T-cell (primary cell): ENCODE data around the gene ZGLP1. TPM values are rescaled to one million over a fixed set of nuclear protein-coding genes. Genes with fewer than 3 reads are reported as not detected.

Source experiments
- ATAC-seq, 4 experiments: fragments of 200-7000 bp in 3 of 4; fragments of 150-1000 bp in 1 of 4; cut with Tn5 transposase; replicated peaks in 1 of 4; 1 replicate in 3 of 4; 2 replicates in 1 of 4; pipeline ENCODE4 v1.10.0; 2021; ENCODE audit warnings: moderate library complexity in 3 of 4, mild to moderate bottlenecking in 2 of 4, moderate number of reproducible peaks in 1 of 4
- CTCF ChIA-PET, 2 donors: fragments of 300-600 bp; sonication (Branson Sonifier 250); formaldehyde crosslinking; loops; one replicate each; lab custom pipeline; 2022; ENCODE audit warnings: antibody characterized with exemption in 2 of 2; lab: Charles Lee
- POLR2A ChIA-PET, 2 donors: fragments of 300-600 bp; sonication (Branson Sonifier 250); formaldehyde crosslinking; loops; one replicate each; lab custom pipeline; 2022; ENCODE audit warnings: antibody characterized with exemption in 2 of 2; lab: Charles Lee
- DNase-seq, 35 experiments: peaks; one replicate each; pipeline versions ENCODE4 v3.0.0 to v3.0.0-alpha.2; 2013 to 2023
- H3K27ac ChIP-seq: one replicate; pipeline ENCODE4 v1.5.1; 2013; ENCODE audit warnings: low read length
- H3K27me3 ChIP-seq, 2 experiments: replicated peaks in 1 of 2; 1 replicate in 1 of 2; 2 replicates in 1 of 2; pipeline versions ENCODE4 v1.6.1 to v1.7.0; 2013; ENCODE audit warnings: low read length in 1 of 2, mixed read lengths in 1 of 2; ENCODE audit not compliant: control insufficient read depth in 2 of 2, insufficient read depth in 2 of 2; ENCODE audit errors: extremely low read depth in 1 of 2
- H3K36me3 ChIP-seq, 2 donors: 1 replicate in 1 of 2; 2 replicates in 1 of 2; pipeline versions ENCODE4 v1.6.1 to v1.7.0; 2013; ENCODE audit warnings: low read length in 1 of 2; ENCODE audit not compliant: control insufficient read depth in 2 of 2, insufficient read depth in 1 of 2; ENCODE audit errors: extremely low read depth in 1 of 2
- H3K4me1 ChIP-seq, 2 experiments: 1 replicate in 1 of 2; 2 replicates in 1 of 2; pipeline versions ENCODE4 v1.6.1 to v1.7.0; 2013; ENCODE audit warnings: low read length in 2 of 2, mixed read lengths in 1 of 2; ENCODE audit not compliant: insufficient read depth in 2 of 2, control insufficient read depth in 1 of 2; ENCODE audit errors: extremely low read depth in 1 of 2
- H3K4me3 ChIP-seq, 2 donors: 1 replicate in 1 of 2; 2 replicates in 1 of 2; pipeline versions ENCODE4 v1.5.1 to v1.7.0; 2013; ENCODE audit warnings: mild to moderate bottlenecking in 2 of 2, low read length in 1 of 2, moderate library complexity in 1 of 2; ENCODE audit not compliant: control insufficient read depth in 1 of 2; ENCODE audit errors: extremely low read depth in 1 of 2
- H3K9me3 ChIP-seq: 2 replicates; pipeline ENCODE4 v1.7.0; 2013
- H3K27ac Mint-ChIP-seq, 2 donors: one replicate each; pipeline ENCODE4 v1.8.0; 2020 to 2021; ENCODE audit warnings: mild to moderate bottlenecking in 2 of 2, mixed read lengths in 2 of 2
- H3K27me3 Mint-ChIP-seq, 2 donors: one replicate each; pipeline ENCODE4 v1.8.0; 2021 to 2022; ENCODE audit warnings: mixed read lengths in 2 of 2
- H3K36me3 Mint-ChIP-seq: one replicate; pipeline ENCODE4 v1.8.0; 2021; ENCODE audit warnings: mixed read lengths
- H3K4me1 Mint-ChIP-seq, 3 donors: one replicate each; pipeline ENCODE4 v1.8.0; 2020 to 2022; ENCODE audit warnings: mixed read lengths in 3 of 3, mild to moderate bottlenecking in 1 of 3
- H3K4me3 Mint-ChIP-seq, 3 donors: one replicate each; pipeline ENCODE4 v1.8.0; 2020 to 2022; ENCODE audit warnings: mild to moderate bottlenecking in 3 of 3, mixed read lengths in 3 of 3, moderate library complexity in 3 of 3
- H3K9me3 Mint-ChIP-seq, 3 donors: one replicate each; pipeline ENCODE4 v1.8.0; 2020 to 2022; ENCODE audit warnings: mixed read lengths in 3 of 3
- WGBS: methylation state at CpG from one replicate; pipeline ENCODE4 v1.1.5; 2013; ENCODE audit warnings: missing lambda C conversion rate; ENCODE audit not compliant: insufficient coverage; 5-methylcytosine and 5-hydroxymethylcytosine counted together
- total RNA-seq, 35 experiments: library from RNA in 6 of 35; stranded (reverse) in 6 of 35; fragments of 120-200 nt in 1 of 35; gene quantifications; one replicate each; pipeline versions ENCODE4 v1.2.1 to v1.2.4 and lab custom pipeline; 2013 to 2026

The ZGLP1 gene
- total RNA-seq, 5 donors from 2014 or later (not counting 1 experiment from before 2014, with no cell fraction given) = 3.9 to 11.8 (median 8.1) TPM

- Mint-ChIP-seq H3K4me3 (no peak overlapping the region), H3K36me3 (peaks cover 35% of the 10 kb centered on the region), H3K4me1 (peaks cover 9 to 17% (median 12%) of the 10 kb centered on the region in 3 donors), H3K27ac (no peak overlapping the region), H3K27me3 (no peaks in the 10 kb centered on the region), H3K9me3 (no peaks in the 10 kb centered on the region)
- WGBS = 97% methylated on average over 15 of the region's 18 CpGs
- H3K4me3 ChIP-seq = no peak overlapping the region
- DNase-seq = no peak
- CTCF ChIA-PET = interaction anchor here (0.5 to 3.0 kb wide), 23 partner anchors 8 to 362 kb away, joined by 3 to 37 read pairs (median 4); partner anchors contain the start of genes ICAM1 (in 2 of the 2), ICAM4 (in 1 of the 2), RAVER1 (in 1 of the 2) and TYK2 (in 1 of the 2)
- peaks cover 0 to 18% of the 10 kb centered on the region in 2 experiments for H3K4me1 ChIP-seq
- no peaks in the 10 kb centered on the region for H3K9me3 ChIP-seq
- peaks cover 4 to 44% of the 10 kb centered on the region in 2 donors for H3K36me3 ChIP-seq
- ATAC-seq = no peak
- H3K27me3 ChIP-seq = no peaks in the 10 kb centered on the region
- POLR2A ChIA-PET = interaction anchor here in 1 of 2 donors (1.1 kb wide), 1 partner anchor 134 kb away, joined by 5 read pairs; no protein-coding TSS in a partner anchor
- no peak overlapping the region for H3K27ac ChIP-seq
These were observed 51.4 kb downstream of the ZGLP1 start for GRCh38 chr19:10258080-10258710.

- WGBS = 98% methylated on average over 6 of the region's 9 CpGs
- H3K27me3 ChIP-seq = no peaks in the 10 kb centered on the region
- H3K36me3 Mint-ChIP-seq = peaks cover 35% of the 10 kb centered on the region
- DNase-seq = no peak
- H3K4me1 ChIP-seq = peaks cover 6 to 28% of the 10 kb centered on the region in 2 experiments
- no peaks in the 10 kb centered on the region for H3K27me3 Mint-ChIP-seq
- no peak for ATAC-seq
- H3K4me3 ChIP-seq = no peak overlapping the region
- CTCF ChIA-PET = interaction anchor here in 1 of 2 donors (0.6 kb wide), 1 partner anchor 29 kb away, joined by 3 read pairs; no protein-coding TSS in a partner anchor
- no peaks in the 10 kb centered on the region for H3K9me3 Mint-ChIP-seq
- H3K4me3 Mint-ChIP-seq = no peak overlapping the region
- H3K27ac Mint-ChIP-seq = no peak overlapping the region
- peaks cover 4 to 44% of the 10 kb centered on the region in 2 donors for H3K36me3 ChIP-seq
- H3K9me3 ChIP-seq = no peaks in the 10 kb centered on the region
- H3K4me1 Mint-ChIP-seq = peaks cover 16 to 24% (median 20%) of the 10 kb centered on the region in 3 donors
- POLR2A ChIA-PET = no interaction called here
- no peak overlapping the region for H3K27ac ChIP-seq
These were observed 52.5 kb downstream of the ZGLP1 start for GRCh38 chr19:10256970-10257615.

- Mint-ChIP-seq H3K4me3 (no peak overlapping the region), H3K36me3 (peaks cover 38% of the 10 kb centered on the region), H3K27me3 (no peaks in the 10 kb centered on the region), H3K27ac (no peak overlapping the region), H3K9me3 (no peaks in the 10 kb centered on the region), H3K4me1 (peaks cover 22 to 27% (median 24%) of the 10 kb centered on the region in 3 donors)
- ChIA-PET CTCF (interaction anchor here (0.6 to 0.7 kb wide), 3 partner anchors 14 to 1183 kb away, joined by 3 read pairs; partner anchors contain the start of gene ICAM1 (in 1 of the 2)), POLR2A (no interaction called here)
- Histone ChIP-seq H3K9me3 (no peaks in the 10 kb centered on the region), H3K27me3 (peaks cover 0 to 2% of the 10 kb centered on the region in 2 experiments), H3K4me3 (no peak overlapping the region), H3K4me1 (peaks cover 6 to 28% of the 10 kb centered on the region in 2 experiments), H3K36me3 (peaks cover 4 to 44% of the 10 kb centered on the region in 2 donors), H3K27ac (no peak overlapping the region)
- 95% methylated on average over 4 of the region's 18 CpGs for WGBS
- no peak for DNase-seq
- ATAC-seq = no peak
These were observed 53.1 kb downstream of the ZGLP1 start for GRCh38 chr19:10256551-10256950.

GRCh38 chr19:10255358-10255757 is 54.3 kb downstream of the ZGLP1 start:
- H3K27me3 ChIP-seq = peaks cover 0 to 2% of the 10 kb centered on the region in 2 experiments
- peaks cover 4 to 44% of the 10 kb centered on the region in 2 donors for H3K36me3 ChIP-seq
- POLR2A ChIA-PET = interaction anchor here in 1 of 2 donors (0.6 kb wide), 1 partner anchor 135 kb away, joined by 7 read pairs; no protein-coding TSS in a partner anchor
- CTCF ChIA-PET = no interaction called here
- H3K4me1 ChIP-seq = peaks cover 6 to 36% of the 10 kb centered on the region in 2 experiments
- no peak overlapping the region for H3K4me3 ChIP-seq
- Mint-ChIP-seq H3K4me1 (peaks cover 24 to 32% (median 29%) of the 10 kb centered on the region in 3 donors), H3K36me3 (peaks cover 38% of the 10 kb centered on the region), H3K27ac (no peak overlapping the region), H3K27me3 (no peaks in the 10 kb centered on the region), H3K4me3 (no peak overlapping the region), H3K9me3 (no peaks in the 10 kb centered on the region)
- H3K27ac ChIP-seq = no peak overlapping the region
- DNase-seq (no peak), ATAC-seq (no peak)
- no peaks in the 10 kb centered on the region for H3K9me3 ChIP-seq
- 100% methylated on average over 2 of the region's 2 CpGs for WGBS

Other genes starting within 250 kb of the ZGLP1 start
- gene SHFL, start 223.5 kb downstream of the ZGLP1 start, total RNA-seq = 100 to 1,000 TPM in 3 of 5 donors, 10 to 100 TPM in 2; 75.5 to 116 (median 109) TPM
- gene ANGPTL6, start 207.1 kb downstream of the ZGLP1 start, total RNA-seq = 1 to 10 TPM in 3 of 5 donors, under 1 TPM in 2; 0.37 to 1.7 (median 1.1) TPM
- 100 to 1,000 TPM in 3 of 5 donors, 10 to 100 TPM in 2; 89.3 to 140 (median 123) TPM for gene PPAN, start 203.5 kb downstream of the ZGLP1 start, total RNA-seq
- 10 to 100 TPM; 58.8 to 75.2 (median 61.7) TPM for gene P2RY11, start 198.1 kb downstream of the ZGLP1 start, total RNA-seq
- 100 to 1,000 TPM; 288 to 435 (median 387) TPM for gene EIF3G, start 189.9 kb downstream of the ZGLP1 start, total RNA-seq
- gene DNMT1, start 114.9 kb downstream of the ZGLP1 start, total RNA-seq = 100 to 1,000 TPM; 199 to 245 (median 235) TPM
- gene S1PR2, start 78.5 kb downstream of the ZGLP1 start, total RNA-seq = 10 to 100 TPM in 2 of 5 donors, 1 to 10 TPM in 3; 6.2 to 11.4 (median 9.8) TPM
- 10 to 100 TPM; 32.9 to 56.6 (median 53.1) TPM for gene MRPL4, start 57.6 kb downstream of the ZGLP1 start, total RNA-seq
- 10 to 100 TPM in 1 of 5 donors, 1 to 10 TPM in 4; 4.2 to 11.0 (median 5.9) TPM for gene ICAM1, start 38.7 kb downstream of the ZGLP1 start, total RNA-seq
- under 1 TPM; 0.47 to 0.79 (median 0.53) TPM for gene ICAM4, start 22.9 kb downstream of the ZGLP1 start, total RNA-seq
- 1 to 10 TPM in 1 of 5 donors, under 1 TPM in 4; 0.20 to 1.1 (median 0.59) TPM for gene ICAM5, start 19.9 kb downstream of the ZGLP1 start, total RNA-seq
- 10 to 100 TPM in 3 of 5 donors, 1 to 10 TPM in 2; 5.7 to 16.8 (median 11.4) TPM for gene FDX2, start 6.2 kb upstream of the ZGLP1 start, total RNA-seq
- 10 to 100 TPM; 31.5 to 68.2 (median 61.2) TPM for gene RAVER1, start 23.7 kb upstream of the ZGLP1 start, total RNA-seq
- gene ICAM3, start 29.8 kb upstream of the ZGLP1 start, total RNA-seq = 100 to 1,000 TPM; 167 to 233 (median 183) TPM
- gene TYK2, start 70.8 kb upstream of the ZGLP1 start, total RNA-seq = 100 to 1,000 TPM; 277 to 346 (median 323) TPM
- 100 to 1,000 TPM; 163 to 205 (median 190) TPM for gene CDC37, start 93.7 kb upstream of the ZGLP1 start, total RNA-seq
- gene PDE4A, start 110.7 kb upstream of the ZGLP1 start, total RNA-seq = 10 to 100 TPM in 1 of 5 donors, 1 to 10 TPM in 4; 2.2 to 13.3 (median 6.2) TPM
- 10 to 100 TPM; 18.4 to 64.2 (median 56.0) TPM for gene KEAP1, start 193.5 kb upstream of the ZGLP1 start, total RNA-seq
- 10 to 100 TPM in 1 of 5 donors, 1 to 10 TPM in 4; 1.9 to 25.0 (median 6.5) TPM for gene S1PR5, start 207.6 kb upstream of the ZGLP1 start, total RNA-seq
- 10 to 100 TPM; 55.7 to 63.0 (median 60.9) TPM for gene ATG4D, start 234.1 kb upstream of the ZGLP1 start, total RNA-seq